HG02798 (cell line): ENCODE measurements around the gene CEACAM8.
"Not testable (repeated sequence)": the region's sequence is repeated elsewhere in the genome, so short reads cannot be mapped to it uniquely, and the experiment has no call there.

Experiments used
- ATAC-seq: cut with Tn5 transposase; IDR thresholded peaks from one replicate; pipeline ENCODE4 v1.9.1; 2021; ENCODE audit warnings: mild to moderate bottlenecking; ENCODE audit not compliant: unreplicated experiment, poor library complexity

The CEACAM8 gene

DNA sequence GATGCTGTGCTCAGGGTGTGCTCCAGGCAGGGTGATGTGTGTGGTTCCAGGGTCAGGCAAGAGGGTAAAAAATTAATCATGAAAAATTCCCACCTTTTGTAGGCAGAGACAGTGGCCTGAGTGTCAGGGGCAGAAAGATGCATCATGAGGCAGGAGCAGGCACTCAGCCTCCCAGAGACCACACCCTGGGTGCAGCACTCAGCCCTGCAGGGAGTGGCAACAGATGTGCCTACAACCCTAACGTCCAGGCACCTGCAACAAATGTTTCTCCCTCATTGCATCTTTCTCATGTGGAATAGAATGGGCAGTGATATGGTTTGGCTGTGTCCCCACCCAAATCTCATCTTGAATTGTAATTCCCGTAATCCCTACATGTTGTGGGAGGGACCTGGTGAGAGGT lies 46.8 kb downstream of the CEACAM8 start:
- ATAC-seq, result no peak

DNA sequence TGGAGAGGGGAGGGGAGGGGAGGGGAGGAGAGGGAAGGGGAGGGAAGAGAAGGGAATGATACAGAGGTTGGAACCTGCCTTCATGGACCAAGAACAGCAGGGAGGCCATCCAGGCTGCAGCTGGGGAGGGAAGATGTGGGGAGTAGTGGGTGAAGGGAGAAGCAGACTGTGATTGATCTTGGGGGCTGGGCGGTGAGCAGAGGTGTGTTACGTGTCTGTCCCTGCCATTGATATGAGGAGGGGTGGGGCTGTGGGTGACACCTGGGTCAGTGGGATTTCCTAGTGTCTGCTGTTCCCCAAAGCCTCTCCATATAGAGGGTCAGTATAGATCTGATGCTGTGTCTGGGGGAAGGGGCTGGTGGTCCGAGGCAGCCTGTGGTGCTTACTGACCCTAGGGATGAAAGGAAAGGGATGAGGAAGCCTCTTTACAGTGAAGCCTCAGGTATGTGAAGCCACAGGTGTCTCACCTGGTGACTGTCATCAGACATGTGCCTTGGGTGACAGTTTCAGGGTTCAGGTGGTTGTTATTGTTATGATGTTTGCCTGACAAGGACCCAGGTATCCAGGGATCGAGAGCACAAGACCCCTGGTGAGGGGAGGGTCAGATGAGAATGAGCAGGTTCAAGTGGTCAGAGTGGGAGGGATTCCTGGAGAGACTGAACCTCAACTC lies 47.8 kb downstream of the CEACAM8 start:
- no peak for ATAC-seq

DNA sequence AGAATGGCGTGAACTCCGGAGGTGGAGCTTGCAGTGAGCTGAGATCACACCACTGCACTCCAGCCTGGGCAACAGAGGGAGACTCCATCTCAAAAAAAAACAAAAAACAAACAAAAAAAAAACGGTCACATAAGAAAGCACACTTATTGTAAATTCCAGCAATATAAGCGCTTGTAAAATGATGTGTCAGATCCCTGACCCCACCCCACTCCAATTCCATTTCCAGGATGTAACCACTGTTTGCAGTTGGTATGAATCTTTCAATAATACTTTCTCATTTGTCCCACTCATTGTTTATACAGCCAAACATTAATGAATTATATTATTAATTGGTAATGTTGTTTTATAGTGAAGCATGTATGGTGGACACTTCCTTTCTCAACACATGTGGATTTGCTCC lies 50.6 kb downstream of the CEACAM8 start:
- no peak for ATAC-seq

DNA sequence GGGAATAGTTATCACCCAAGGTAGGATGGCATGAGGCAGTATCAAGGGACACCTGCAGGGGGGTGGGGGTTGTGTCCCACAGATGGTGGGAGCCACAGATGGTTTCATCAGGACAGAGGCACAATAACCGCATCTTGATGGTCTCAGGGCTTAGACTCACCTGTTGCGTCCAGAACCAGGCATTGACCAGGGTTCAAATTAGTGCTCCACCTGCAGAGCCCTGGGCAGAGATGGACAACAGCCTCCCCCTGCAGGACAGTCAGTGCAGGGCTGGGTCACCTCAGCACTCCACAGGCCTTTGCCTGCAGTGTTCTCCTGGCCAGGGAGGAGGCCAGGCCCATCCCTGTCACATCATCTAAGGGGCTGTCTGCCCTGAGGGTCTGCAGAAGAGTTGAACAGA lies 51.9 kb downstream of the CEACAM8 start:
- no peak for ATAC-seq

DNA sequence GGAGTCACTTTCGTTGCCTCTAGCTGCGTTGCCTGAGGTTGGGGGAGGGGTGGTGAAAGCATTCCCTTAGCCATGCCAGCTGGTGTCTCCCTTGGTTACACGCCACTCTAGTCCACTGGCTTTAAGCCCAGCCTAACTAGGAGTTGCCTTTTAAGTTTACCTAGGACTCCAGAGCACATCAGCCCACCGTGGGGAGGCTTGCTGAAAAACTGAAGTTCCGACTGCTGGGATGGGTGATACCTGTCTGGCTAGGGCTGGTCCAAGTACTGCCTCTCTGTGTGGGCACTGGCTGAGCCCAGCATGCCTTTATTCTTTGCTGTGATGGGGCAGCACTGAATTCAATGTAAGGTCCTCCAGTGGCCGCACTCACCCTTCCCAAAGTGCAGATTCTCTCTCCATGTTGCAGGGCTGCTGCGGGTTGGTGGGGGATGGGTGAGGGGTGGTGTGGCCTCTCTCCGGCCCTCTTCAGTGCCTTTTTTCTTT lies 54.6 kb downstream of the CEACAM8 start:
- no peak for ATAC-seq

DNA sequence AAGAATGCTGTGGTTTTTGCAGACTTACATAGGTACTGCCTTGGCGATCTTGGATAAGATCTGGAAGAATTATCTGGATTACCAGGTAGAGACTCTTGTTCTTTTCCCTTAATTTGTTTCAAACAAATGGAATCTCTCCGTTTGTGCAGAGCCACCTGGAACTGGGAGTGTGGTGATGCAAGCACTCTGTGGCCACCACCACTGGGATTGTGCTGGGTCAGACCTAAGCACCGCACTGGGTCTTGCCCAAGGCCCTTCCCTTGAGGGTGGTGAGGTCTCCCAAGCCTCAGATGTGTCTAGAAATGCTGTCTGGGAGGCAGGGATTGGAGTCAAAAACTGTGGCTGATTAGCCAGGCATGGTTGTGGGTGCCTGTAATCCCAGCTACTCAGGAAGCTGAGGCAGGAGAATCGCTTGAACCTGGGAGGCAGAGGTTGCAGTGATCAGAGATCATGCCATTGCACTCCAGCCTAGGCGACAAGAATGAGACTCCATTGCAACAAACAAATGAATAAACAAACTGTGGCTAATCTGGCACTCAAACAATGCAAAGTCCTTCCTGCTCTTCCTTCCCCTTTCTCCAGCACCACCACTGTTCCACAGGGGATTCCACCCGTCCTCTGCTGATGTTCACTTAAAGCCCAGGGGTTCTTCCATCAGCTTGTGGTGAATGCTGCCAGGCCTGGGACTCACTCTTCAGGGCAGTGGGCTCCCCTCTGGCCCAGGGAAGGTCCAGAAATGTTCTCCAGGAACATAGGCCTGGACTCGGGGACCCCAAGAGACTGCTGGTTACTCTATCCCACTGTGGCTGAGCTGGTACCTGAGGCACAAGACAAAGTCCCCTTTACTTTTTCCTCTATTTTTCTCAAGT lies 55.6 kb downstream of the CEACAM8 start:
- ATAC-seq, result no peak

DNA sequence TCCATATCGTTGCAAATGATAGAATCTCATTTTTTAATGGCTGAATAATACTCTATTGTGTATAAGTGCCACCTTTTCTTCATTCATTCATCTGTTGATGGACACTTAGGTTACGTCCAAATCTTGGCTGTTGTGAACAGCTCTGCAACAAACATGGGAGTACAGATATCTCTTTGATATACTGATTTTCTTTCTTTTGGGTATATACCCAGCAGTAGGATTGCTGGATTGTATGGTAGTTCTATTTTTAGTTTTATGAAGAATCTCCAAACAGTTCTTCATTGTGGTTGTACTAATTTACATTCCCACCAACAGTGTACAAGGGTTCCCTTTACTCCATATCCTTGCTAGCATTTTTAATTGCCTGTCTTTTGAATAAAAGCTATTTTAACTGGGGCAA lies 59.4 kb downstream of the CEACAM8 start:
- not testable (repeated sequence) for ATAC-seq

DNA sequence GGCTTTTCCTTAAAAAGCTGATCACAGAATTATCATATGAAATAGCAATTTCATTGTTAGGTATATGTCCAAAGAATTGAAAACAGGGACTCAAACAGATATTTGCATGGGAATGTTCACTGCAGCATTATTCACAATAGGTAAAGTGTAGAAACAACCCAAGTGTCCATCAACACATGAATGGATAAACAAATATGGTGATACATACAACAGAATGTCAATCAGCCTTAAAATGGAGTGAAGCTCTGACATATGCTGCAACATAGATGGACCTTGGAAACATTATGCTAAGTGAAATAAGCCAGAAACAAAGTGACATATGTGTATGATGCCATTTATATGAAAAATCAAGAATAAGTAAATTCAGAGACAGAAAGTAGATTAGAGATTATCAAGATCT lies 60.3 kb downstream of the CEACAM8 start:
- ATAC-seq, result no peak

DNA sequence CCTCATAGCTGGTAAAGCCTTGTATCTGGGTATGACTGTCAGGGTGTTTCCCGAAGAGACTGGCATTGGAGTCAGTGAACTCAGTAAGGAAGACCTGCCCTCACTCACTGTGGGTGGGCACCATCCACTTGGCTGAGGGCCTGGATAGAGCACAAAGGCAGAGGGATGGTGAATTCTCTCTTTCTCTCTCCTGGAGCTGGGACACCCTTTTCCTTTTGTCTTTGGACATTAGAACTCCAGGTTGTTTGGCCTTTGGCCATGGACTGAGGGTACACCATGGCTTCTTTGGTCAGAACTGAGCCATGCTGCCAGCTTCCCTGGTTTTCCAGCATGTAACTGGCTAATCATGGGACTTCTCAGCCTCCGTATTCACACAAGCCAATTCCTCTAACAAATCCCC lies 61.8 kb downstream of the CEACAM8 start:
- no peak for ATAC-seq

DNA sequence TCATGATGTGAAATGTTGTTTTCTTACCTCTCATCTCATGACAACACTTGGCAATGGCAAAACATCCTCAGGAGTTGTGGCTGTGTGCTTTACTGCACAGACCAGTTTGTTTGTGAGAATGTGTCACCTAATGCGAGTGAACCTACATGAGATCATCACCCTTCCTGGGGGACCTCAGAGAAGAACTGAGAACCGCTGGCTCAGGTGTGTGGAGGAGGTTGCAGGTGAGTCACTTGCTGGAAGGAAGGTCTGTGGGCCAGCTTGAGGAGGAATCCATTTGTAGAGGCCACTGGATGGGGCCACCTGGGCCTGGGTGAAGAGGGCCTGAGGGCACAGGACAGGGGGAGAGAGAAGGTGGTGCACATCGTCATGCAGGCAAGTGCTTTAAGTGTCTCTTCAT lies 63.4 kb downstream of the CEACAM8 start:
- no peak for ATAC-seq
